Left renal cortex interstitium (tissue), 4 donors: ENCODE measurements around the gene LFNG. TPM values are rescaled to one million over a fixed set of nuclear protein-coding genes. Genes with fewer than 3 reads are reported as not detected.
"Not testable (repeated sequence)": the region's sequence is repeated elsewhere in the genome, so short reads cannot be mapped to it uniquely, and the experiment has no call there.

Source experiments
- DNase-seq, 4 donors: peaks; one replicate each; pipeline ENCODE4 v3.0.0-alpha.2; 2013; ENCODE audit warnings: low read depth in 4 of 4, low spot score in 2 of 4, missing footprints in 1 of 4
- polyA plus RNA-seq, 4 donors: library from polyadenylated mRNA; unstranded; fragments of 120-200 nt; gene quantifications; one replicate each; pipeline ENCODE4 v1.2.1, GENCODE V29; 2013; ENCODE audit not compliant: insufficient read length in 4 of 4

Gene LFNG
- polyA plus RNA-seq, 4 donors, result 27.0 to 44.4 (median 38.0) TPM

DNA sequence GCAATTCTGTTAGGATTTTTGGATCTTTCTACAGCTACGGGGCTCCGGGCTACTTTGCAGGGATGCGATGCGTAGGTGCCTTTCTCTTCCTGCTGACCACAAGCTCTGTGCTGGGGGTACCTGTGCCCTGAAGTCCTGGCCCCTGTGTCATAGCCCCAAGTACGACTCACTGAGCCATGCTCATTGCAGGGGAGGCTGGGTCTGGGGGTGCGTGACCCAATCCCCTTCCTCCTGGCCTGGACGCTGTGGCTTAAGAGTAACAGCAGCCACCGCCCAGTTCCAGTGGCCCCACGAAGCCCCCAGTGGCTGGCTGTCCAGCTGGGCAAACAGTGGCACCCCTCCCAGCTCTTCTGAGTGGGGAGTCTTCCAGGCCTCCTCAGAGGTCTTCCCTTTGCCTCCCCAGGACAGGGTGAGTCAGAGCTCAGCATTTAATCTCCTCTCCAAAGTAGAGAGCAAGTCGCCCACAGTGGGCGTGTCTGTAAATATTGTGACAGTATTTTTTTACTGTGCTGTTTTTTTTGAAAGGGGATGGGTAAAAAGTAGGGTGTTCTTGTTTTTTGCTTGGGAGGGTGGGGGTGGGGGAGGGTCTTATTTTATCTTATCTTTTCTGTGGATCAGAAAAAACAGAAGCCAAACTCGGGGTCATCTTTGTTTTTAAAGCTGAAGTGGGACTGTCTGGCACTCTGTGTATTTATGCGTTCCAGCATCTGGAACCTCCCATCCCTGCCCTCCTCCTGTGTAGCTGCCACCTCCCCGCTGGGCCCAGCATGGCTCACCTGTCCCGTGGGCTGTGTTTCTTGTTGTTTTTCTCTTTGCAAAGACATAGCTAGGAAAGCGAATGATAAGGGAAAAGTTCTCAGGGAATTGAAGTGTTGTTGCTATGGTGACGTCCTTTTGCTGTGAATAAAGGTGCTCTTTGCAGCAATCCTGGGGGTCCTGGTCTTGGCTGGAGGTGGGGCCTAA is 8.2 kb downstream of the LFNG start:
- no peak for DNase-seq

DNA sequence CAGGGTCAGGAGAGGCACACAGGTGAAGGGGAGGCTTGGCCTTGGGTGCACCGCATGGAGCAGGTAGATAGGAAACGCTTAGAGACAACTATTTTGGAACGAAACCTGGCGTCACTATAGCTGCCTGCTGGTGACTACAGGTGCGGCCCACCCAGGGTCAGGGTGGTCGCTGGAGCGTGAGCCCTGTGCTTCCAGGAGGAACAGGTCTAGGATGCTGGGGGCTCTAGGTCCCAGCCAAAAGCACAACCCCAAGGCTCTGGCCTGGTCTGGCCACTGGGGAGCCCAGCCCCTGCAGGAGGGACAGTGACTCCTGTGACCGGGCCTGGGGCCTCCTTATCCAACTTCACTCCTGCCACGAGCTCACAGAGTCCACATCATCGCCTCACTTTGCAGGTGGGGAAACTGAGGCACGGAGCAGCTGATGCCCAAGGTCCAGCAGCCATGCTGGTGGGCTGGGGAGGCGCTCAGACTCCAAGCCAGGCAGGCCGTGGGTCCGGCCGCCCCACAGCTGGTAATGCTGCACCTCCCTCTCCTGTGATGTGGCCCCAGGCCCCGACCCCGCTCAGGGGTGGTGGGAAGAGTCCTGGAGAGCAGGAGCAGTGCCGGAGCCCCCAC is 9.0 kb downstream of the LFNG start:
- DNase-seq, result no peak

DNA sequence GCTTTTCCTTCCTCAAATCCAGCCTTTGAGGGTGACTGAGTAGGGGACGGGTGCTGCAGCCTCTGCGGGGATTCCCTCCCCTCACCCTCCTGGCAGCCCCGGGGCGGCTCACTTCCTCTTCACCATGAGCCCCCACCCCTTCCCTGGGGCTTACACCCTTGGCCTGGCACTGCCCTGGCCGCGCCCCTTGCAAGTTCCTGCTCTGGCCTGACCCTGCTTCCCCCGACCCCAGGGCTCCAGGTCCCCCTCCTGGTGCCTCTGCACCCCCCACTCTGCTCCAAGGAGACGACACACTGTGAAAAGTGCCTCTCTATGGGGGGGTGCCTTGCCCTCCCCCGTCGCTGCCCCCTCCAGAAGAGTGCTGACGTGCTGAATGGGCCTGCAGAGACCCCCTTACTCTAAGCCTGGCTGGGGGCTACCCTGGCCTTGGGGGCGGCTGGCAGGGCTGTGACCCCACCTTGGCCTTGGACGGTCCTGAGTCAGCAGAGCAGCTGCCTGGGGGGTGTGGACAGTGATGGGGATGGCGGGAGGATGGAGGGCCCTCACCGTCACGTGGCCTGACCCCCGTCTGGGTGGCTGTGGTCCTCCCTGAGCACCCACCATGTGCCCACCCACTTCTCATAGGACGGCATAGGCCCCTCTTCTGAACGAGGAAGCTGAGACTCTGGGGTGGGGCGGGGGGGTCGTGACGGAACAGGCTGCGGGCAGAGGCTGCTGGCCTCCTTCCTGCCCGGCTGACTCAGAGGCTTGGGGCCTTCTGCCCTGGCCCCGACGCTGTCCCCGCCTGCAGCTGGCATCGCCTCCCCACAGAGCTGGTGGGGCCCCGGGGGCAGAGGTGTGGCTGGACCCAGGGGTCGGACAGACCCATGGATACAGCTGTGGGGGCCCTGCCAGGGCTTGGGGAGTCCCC is 9.8 kb downstream of the LFNG start:
- no peak for DNase-seq

DNA sequence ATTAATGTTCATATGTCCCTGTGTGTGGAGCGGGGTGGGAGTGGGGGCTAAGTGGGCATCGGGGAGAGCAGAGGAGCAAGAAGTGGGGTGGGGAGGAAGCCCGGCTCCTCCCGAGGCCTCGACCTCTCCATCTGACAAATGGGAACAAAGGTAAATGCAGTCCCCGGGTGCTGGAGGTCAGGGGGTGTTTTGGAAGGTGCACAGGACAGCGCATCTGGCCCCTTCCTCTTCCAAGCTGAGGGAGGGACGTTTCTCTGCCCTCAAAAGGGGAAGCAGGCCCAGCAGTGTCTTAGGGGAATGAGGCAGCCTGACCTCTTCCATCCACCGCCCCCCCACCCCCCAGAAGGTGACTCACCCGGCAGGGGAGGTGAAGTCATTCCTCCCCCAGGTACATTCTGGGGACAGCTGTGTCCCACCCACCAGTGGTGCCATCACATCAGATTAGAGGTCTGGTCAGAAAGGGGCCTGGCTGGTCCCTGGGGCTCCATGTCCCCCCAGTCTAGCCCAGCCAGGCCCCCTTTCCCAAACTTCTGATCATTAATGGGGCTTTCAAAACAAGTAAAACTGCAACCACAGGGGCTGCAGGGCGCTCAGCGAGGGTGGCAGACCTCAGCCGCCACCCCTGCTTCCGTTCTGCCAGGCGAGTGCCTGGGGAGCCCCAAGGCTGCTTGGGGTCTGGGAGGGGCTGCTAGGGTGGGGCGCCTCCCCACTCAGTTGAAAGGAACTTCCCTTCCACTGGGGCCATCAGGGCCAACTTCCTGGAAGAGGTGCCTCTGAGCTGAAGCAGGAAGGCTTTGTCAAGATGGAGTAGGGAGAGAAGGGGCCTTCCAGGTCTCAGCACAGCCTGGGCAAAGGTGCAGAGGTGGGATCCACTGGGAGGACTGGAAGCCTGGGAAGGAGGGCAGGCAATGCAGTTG is 10.8 kb downstream of the LFNG start:
- no peak for DNase-seq

DNA sequence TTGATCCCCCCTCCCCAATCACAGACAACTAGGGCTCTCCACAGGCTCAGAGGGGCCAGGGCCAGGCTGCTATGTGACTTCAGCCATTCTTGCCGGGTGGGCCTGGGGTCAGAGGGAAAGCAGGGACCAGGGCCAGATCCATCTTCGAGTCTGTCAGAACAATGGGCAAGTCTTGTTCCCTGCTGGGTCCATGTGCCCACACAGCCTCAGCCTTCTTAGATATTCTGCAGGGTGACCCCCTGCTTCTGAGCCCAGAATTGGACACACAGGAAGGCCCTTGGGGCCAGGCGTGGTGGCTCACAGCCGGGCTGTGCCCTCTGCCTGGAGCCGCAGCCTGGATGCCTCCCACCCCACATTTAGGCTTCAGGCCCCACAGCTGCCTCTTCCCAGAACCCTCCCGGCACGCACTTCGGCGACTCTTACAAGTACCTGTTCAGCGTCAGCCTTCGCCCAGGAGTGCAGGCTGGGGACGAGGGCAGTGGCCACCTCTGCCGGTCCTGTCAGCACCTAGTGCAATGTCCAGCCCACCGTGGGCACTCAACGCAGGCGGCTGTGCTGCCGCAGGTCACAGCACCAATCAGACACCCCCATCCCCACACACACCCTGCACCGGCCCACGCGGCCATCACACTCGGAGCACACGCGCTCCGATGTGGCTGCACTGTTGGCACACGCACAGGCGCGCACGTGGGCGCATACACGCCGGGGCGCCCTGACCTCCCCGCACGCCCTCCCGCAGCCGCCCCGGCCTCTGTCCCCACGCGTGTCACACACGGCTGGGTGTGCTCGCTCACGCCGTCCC is 11.6 kb downstream of the LFNG start:
- not testable (repeated sequence) for DNase-seq

DNA sequence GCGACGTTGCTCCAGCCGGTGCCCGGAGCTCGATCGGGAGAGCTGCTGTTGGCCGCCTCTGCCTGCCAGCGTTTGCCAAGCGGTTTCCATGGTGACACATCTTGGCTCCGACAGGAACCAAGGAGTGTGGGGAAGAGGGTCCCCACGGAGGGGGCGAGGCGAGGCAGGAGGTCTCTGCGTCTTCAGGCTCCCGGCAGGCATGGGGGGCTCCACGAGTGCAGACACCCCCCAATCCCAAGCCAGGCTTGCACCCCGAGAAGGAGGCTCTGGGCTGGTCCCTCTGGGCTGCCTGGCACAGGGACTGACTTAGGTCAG is 12.2 kb downstream of the LFNG start:
- not testable (repeated sequence) for DNase-seq

DNA sequence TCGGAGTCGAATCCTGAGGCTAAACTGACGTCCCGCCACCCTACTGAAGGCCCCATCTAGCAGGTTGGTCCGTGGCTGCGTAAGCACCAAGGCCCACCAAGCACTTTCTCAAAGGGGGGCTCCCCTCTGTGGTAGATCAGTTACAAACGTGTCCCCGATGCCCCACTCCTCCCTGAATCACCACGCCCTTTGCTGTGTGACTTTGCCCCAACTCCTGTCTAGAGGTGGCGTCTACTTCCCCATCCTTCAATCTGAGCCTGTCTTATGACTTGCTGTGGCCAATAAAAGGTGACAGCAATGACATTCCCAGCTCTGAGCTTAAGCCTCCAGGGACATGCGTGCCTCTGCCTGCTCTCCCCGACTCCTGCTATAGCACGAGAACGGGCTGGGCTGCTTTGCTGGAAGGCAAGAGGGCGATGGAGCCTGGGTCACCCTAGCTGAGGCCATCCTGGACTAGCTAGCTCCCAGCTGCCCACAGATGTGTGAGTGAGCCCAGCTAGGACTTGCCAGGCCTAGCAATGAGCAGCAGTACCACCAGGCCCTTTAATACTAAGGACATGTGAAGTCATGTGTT is 12.7 kb downstream of the LFNG start:
- DNase-seq, result not testable (repeated sequence)

DNA sequence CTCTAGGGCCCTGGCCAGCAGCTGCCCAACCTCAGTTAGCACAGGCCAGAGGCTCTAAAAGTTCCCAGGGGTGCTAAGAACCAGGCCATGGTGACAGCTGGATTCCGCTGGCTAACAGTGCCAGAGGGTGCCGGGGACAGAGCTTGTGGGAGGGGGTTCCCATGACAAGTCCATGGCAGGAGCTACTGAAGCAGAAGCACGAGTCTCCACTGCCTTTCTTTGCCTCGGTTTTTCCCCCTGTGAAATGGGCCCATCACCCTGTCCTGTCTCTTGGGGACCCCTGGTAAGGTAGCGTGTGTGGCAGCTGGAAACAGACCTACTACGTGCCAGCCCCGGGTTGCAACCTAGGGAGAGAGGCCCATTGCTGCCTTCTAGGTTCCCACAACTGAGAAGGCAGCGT is 13.2 kb downstream of the LFNG start:
- not testable (repeated sequence) for DNase-seq

DNA sequence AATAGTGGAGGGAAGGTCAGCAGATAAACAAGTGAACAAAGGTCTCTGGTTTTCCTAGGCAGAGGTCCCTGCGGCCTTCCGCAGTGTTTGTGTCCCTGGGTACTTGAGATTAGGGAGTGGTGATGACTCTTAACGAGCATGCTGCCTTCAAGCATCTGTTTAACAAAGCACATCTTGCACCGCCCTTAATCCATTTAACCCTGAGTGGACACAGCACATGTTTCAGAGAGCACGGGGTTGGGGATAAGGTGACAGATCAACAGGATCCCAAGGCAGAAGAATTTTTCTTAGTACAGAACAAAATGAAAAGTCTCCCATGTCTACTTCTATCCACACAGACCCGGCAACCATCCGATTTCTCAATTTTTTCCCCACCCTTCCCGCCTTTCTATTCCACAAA is 14.0 kb downstream of the LFNG start:
- not testable (repeated sequence) for DNase-seq

DNA sequence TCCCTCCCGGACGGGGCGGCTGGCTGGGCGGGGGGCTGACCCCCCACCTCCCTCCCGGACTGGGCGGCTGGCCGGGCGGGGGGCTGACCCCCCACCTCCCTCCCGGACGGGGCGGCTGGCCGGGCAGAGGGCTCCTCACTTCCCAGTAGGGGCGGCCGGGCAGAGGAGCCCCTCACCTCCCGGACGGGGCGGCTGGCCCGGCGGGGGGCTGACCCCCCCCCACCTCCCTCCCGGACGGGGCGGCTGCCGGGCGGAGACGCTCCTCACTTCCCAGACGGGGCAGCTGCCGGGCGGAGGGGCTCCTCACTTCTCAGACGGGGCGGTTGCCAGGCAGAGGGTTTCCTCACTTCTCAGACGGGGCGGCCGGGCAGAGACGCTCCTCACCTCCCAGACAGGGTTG is 14.6 kb downstream of the LFNG start:
- not testable (repeated sequence) for DNase-seq

DNA sequence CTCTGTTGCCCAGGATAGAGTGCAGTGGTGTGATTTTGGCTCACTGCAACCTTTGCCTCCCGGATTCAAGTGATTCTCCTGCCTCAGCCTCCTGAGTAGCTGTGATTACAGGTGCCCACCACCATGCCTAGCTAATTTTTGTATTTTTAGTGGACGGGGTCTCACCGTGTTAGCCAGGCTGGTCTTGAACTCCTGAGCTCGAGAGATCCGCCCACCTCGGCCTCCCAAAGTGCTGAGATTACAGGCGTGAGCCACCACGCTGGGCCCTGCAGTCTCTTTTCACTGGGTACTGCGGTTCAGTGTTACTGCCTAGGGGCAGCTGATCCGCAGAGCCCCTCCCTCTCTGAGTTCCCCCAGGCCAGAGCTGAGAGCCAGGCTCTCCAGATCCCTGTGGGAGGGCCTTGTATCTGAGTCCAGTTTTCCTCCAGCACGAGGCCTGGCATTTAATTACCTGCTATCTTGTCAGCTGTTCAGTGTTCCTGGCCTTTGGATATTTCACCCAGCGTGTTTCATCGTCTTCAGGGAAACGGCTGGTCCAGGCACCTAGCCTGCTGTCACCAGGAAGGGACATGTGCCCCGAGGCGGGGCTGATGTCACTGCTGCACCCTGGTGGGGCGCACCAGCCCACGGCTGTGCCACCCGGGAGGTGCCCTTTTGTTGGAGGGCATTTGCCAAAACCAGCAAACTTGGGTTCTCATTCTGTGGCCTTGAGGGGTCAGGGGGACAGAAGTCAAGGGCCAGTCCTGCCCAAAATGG is 16.5 kb downstream of the LFNG start:
- DNase-seq, result not testable (repeated sequence)

DNA sequence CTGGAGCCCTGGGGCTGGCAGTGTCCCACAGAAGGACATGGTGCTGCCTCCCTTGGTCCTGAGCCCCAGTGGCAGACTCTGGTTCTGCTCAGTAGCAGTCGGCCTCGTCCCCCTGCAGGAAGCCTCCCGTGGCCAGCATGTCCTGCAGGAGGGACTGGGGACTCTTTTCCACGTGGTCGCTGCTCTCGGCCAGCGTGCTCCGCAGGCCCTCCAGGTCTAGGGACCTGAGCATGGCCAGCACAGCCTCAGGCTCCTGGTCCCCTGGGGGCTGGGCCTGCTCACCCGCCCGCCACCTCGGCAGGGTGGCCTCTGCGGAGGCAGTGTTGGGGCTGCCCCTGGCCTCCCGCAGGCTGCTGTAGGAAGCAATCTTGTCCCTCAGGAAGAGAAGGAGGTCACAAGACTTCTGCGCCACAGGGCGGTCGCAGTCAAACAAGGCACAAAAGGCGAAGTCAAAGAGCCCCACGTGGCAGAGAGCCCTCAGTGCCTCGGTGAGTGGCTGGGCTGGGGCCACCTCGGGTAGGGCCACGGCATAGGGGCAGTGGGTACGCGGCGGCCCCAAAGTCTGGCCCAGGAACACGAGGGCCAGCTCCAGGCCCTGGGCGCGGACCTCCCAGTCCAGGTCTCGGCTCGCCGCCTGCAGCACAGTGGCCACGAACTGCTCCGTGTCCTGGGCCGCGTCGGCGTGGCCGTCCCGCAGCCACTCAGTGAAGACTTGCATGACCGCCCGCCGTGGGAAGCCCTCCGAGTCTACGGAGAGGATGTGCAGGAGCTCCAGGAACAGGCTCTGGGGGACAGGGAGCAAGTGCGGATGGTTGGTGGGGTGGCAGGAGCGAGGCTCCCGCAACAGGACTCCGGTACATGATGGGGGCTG is 18.6 kb downstream of the LFNG start:
- no peak for DNase-seq

DNA sequence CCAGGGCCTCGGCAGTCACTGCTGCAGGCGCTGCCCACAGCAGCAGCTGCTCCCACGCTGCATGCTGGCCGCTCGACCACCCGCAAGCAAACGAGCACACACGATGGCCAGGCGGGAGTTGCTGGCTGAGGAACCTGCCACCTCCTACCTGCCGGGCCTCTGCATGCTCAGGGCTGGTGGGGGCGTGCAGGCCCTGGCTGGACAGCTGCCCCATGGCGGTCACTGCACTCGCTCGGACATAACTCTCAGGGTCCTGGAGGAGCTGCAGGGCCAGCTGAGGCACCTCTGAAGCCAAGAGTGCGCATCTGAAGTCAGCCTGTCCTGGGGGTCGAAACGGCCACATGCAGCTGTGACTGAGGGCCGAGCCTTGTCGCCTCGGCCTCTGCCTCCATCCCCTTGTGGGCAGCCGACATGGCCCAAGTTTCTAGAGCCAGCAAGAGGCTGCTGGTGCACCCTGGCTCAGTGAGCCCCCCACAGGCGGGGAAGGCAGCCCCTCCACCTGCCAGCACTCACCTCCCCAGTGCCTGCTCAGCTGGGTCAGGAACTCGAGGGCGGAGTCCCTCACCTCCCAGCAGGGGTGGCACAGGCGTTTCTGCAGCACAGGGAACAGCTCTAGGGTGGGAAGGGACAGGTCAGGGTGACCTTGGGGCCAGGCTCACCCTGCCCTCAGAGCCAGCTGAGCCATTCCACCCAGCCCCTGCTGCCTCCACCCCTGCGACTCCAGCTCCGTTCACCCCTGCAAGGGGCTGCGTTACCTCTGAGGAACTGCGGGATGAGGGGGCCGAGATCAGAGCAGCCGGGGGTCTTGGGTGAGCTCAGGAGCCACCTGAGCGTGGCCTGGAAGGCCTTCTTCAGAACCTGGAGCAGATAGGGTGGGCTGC is 19.7 kb downstream of the LFNG start:
- DNase-seq, result no peak

DNA sequence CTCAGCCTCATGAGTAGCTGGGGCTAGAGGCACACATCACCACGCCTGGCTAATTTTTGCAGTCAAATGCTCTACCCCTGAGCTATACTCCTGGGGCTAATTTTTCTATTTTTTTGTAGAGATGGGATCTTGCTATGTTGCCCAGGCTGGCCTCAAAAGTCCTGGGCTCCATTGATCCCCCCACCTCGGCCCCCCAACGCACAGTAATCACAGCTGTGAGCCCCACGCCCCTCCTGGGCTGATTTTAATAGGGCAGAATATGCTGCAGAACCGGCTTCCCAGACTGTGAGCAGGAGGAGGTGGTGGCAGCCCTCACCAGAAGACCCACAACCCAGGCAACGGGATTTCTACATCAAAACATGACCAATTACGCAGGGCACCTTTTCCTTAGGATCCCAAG is 20.6 kb downstream of the LFNG start:
- DNase-seq, result no peak

DNA sequence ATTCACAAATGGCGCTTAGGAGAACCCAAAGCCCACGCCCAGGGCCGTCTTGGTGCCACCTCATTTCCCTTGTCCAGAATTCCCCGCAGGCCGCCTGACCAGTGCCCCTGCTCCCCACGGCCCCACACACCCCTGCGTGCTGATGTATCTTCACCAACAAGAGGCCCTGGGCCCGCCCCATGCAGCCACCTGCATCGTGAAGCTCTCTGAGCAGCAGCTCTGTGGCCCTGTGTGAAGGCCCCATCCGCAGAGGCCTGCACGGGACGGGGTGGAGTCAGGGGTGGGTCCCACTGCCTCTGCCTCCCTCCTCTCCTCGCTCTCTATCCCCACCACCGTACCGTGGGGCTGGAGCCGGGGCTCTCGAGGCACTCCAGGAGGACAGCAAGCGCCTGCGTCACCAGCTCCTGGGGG is 21.1 kb downstream of the LFNG start:
- no peak for DNase-seq
